Vagina (tissue), 2 donors: ENCODE measurements around the gene RASL11B. TPM values are rescaled to one million over a fixed set of nuclear protein-coding genes. Genes with fewer than 3 reads are reported as not detected.

Experiments
- DNase-seq, 2 donors: peaks; one replicate each; pipeline ENCODE4 v3.0.0-alpha.2; 2017; ENCODE audit errors: extremely low spot score in 2 of 2
- H3K27ac ChIP-seq: fragments of 200-600 bp; sonication (generic); one replicate; pipeline ENCODE4 v1.5.1; 2019
- H3K27me3 ChIP-seq: fragments of 200-600 bp; sonication (generic); one replicate; pipeline ENCODE4 v1.5.1; 2019
- H3K36me3 ChIP-seq, 2 donors: fragments of 200-600 bp; sonication (generic); one replicate each; pipeline ENCODE4 v1.5.1; 2017 to 2019
- H3K4me1 ChIP-seq: fragments of 200-600 bp; sonication (generic); one replicate; pipeline ENCODE4 v1.5.1; 2019
- H3K4me3 ChIP-seq, 2 donors: fragments of 200-600 bp; sonication (generic); 1 replicate in 1 of 2; 2 replicates in 1 of 2; pipeline ENCODE4 v1.5.1; 2016 to 2019
- H3K9me3 ChIP-seq: fragments of 200-600 bp; sonication (generic); one replicate; pipeline ENCODE4 v1.5.1; 2019
- POLR2A ChIP-seq, 2 donors: fragments of 450-650 bp; IDR thresholded peaks; one replicate each; pipeline ENCODE4 v1.6.1; 2017; ENCODE audit warnings: antibody characterized with exemption in 2 of 2, mild to moderate bottlenecking in 2 of 2, moderate library complexity in 2 of 2
- POLR2AphosphoS5 ChIP-seq, 2 donors: sonication (generic); formaldehyde crosslinking; IDR thresholded peaks; one replicate each; pipeline ENCODE4 v1.9.0; 2017; ENCODE audit warnings: antibody characterized with exemption in 2 of 2, mild to moderate bottlenecking in 2 of 2, low read depth in 1 of 2; ENCODE audit not compliant: insufficient read depth in 1 of 2
- intact Hi-C: fragments of 100-400 bp; cut with DNase I; formaldehyde crosslinking; loops from one replicate; pipeline ENCODE4 v1.15.1; 2023
- total RNA-seq: library from RNA; depleted of rRNA; stranded (reverse); fragments of >200 nt; gene quantifications from one replicate; pipeline ENCODE4 v1.2.3, GENCODE V29; 2016
- TF ChIP-seq, protein P1 (sequence below), 3 experiments: fragments of 450-650 bp in 2 of 3; fragments of 200-600 bp in 1 of 3; sonication (generic) in 1 of 3; IDR thresholded peaks; one replicate each; pipeline ENCODE4 v1.5.1; 2017 to 2019; ENCODE audit warnings: antibody characterized with exemption in 3 of 3, mild to moderate bottlenecking in 2 of 3, moderate library complexity in 2 of 3

RASL11B gene
- total RNA-seq, 1 donor from 2014 or later = 9.3 TPM

DNA sequence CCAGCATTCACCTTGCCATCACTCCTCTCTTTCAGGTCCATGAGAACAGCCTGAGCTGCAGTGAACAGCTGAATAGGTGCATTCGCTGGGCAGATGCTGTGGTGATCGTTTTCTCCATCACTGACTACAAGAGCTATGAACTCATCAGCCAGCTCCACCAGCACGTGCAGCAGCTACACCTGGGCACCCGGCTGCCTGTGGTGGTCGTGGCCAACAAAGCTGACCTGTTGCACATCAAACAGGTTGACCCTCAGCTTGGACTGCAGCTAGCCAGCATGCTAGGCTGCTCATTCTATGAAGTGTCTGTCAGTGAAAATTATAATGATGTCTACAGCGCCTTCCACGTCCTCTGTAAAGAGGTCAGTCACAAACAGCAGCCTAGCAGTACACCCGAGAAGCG is 3.2 kb downstream of the RASL11B start:
- Histone ChIP-seq H3K9me3 (no peaks in the 10 kb centered on the region), H3K27ac (no peak overlapping the region), H3K4me1 (peaks cover 52% of the 10 kb centered on the region), H3K36me3 (no peaks in the 10 kb centered on the region), H3K27me3 (no peaks in the 10 kb centered on the region), H3K4me3 (peak overlapping the region in 1 of 2 donors; percentile 3)
- no peak for DNase-seq
- TF ChIP-seq, protein P1, sequence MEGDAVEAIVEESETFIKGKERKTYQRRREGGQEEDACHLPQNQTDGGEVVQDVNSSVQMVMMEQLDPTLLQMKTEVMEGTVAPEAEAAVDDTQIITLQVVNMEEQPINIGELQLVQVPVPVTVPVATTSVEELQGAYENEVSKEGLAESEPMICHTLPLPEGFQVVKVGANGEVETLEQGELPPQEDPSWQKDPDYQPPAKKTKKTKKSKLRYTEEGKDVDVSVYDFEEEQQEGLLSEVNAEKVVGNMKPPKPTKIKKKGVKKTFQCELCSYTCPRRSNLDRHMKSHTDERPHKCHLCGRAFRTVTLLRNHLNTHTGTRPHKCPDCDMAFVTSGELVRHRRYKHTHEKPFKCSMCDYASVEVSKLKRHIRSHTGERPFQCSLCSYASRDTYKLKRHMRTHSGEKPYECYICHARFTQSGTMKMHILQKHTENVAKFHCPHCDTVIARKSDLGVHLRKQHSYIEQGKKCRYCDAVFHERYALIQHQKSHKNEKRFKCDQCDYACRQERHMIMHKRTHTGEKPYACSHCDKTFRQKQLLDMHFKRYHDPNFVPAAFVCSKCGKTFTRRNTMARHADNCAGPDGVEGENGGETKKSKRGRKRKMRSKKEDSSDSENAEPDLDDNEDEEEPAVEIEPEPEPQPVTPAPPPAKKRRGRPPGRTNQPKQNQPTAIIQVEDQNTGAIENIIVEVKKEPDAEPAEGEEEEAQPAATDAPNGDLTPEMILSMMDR (IDR thresholded peaks at IDR 0.05) = no peak
- TF ChIP-seq POLR2A (IDR thresholded peaks at IDR 0.05) (no peak), POLR2AphosphoS5 (IDR thresholded peaks at IDR 0.05; ENCODE audit: insufficient read depth in 1 of 2, low read depth in 1 of 2) (no peak)
- intact Hi-C loops = loop anchor here (5.0 kb wide), 1 partner anchor 208 kb away; the partner anchor contains the start of gene USP46

DNA sequence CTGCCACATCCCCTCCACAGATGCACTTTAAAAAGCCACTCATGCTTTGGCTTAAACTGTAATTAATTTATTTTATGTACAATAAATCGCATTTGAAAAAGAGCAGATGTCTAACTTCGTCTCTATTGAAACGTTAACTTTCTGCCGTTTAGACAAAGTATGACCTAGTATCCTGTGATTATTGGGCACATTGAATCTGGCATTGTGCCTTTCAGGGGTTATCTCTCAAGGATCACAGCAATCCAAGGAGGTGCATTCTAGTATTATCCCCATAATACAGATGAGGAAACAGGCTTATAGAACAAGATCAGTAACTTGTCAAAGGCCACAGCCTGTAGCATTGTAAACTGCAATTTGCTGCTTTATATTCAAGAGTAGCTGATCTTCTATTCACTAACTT is 4.6 kb downstream of the RASL11B start:
- Histone ChIP-seq H3K4me1 (peaks cover 46% of the 10 kb centered on the region), H3K9me3 (no peaks in the 10 kb centered on the region), H3K4me3 (no peak overlapping the region), H3K27me3 (no peaks in the 10 kb centered on the region), H3K36me3 (no peaks in the 10 kb centered on the region), H3K27ac (no peak overlapping the region)
- DNase-seq = no peak
- intact Hi-C loops = loop anchor here (5.0 kb wide), 1 partner anchor 209 kb away; the partner anchor contains the start of gene USP46
- TF ChIP-seq, protein P1 (IDR thresholded peaks at IDR 0.05) = no peak
- TF ChIP-seq POLR2AphosphoS5 (IDR thresholded peaks at IDR 0.05; ENCODE audit: insufficient read depth in 1 of 2, low read depth in 1 of 2) (no peak), POLR2A (IDR thresholded peaks at IDR 0.05) (no peak)

DNA sequence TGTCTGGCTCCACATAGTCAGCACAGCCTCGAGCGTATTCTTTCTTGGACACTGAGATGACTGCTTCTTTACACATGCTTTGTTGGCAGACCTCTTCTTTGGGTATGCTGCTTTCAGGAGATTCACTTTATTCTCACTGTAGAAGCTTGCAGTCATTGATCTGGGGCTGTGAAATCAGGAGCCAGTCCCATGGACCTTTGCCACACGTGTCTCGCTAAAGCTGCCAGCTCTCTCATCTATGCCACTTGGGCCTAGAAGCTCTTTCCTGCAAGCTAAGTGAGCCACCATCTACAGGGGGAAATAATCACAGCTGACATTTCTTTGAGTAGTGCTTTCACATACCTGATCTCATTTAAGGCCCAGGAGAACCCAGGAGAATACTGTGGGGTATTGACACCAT is 5.0 kb downstream of the RASL11B start:
- intact Hi-C loops = loop anchor here (5.0 kb wide), 1 partner anchor 210 kb away; the partner anchor contains the start of gene USP46
- Histone ChIP-seq H3K27ac (no peak overlapping the region), H3K27me3 (no peaks in the 10 kb centered on the region), H3K4me1 (peaks cover 44% of the 10 kb centered on the region), H3K4me3 (no peak overlapping the region), H3K9me3 (no peaks in the 10 kb centered on the region), H3K36me3 (no peaks in the 10 kb centered on the region)
- no peak for TF ChIP-seq POLR2AphosphoS5 (IDR thresholded peaks at IDR 0.05; ENCODE audit: insufficient read depth in 1 of 2, low read depth in 1 of 2)
- TF ChIP-seq POLR2A (IDR thresholded peaks at IDR 0.05) = no peak
- TF ChIP-seq, protein P1 (IDR thresholded peaks at IDR 0.05) = no peak
- no peak for DNase-seq

DNA sequence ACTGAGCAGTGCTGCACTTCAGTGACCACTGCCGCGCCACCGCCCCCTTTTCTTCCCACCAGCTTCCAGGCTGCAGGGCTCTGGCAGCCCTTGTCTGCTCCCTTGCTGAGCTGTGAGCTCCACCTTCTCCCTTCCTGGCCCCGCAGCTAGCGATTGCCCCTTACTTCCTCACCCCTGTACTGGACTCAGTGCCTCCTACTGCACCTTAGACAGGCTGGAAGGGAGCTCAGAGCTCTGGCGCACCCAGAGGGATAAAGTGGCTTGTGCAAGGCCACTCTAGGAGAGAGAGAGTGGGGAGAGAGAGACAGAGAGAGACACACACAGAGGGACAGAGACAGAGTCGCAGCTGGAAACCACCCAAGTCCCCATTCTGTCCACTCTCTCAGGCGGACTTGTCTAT is 6.0 kb downstream of the RASL11B start:
- Histone ChIP-seq H3K4me3 (no peak overlapping the region), H3K27me3 (no peaks in the 10 kb centered on the region), H3K36me3 (no peaks in the 10 kb centered on the region), H3K27ac (peak overlapping the region; percentile 63), H3K9me3 (no peaks in the 10 kb centered on the region), H3K4me1 (peaks cover 38% of the 10 kb centered on the region)
- DNase-seq = no peak
- intact Hi-C loops = loop anchor here (5.0 kb wide), 1 partner anchor 211 kb away; the partner anchor contains the start of gene USP46
- TF ChIP-seq, protein P1 (IDR thresholded peaks at IDR 0.05) = no peak
- TF ChIP-seq POLR2AphosphoS5 (IDR thresholded peaks at IDR 0.05; ENCODE audit: insufficient read depth in 1 of 2, low read depth in 1 of 2) = peak in 1 of 2 donors; percentile 11
- no peak for TF ChIP-seq POLR2A (IDR thresholded peaks at IDR 0.05)

DNA sequence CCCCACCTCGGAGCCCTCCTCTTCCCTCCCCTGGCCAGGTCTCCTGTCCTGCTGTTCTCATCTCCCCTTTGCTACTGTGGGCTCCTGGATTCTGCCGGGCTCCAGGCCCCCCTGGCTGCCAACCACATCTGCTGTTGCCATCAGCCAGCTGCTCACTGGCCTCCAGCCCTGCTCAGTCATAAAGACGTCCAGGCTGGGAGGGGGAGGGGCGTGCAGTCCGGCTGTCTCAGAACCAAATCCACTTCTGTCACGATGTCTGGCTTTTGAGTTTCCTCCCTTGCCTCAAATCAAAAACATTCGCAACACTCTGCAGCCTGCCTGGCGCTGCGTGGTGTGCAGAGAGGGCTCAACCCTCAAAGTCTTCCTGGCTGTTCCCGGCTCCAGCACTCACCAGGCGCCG is 7.1 kb downstream of the RASL11B start:
- H3K4me1 ChIP-seq = peaks cover 34% of the 10 kb centered on the region
- intact Hi-C loops = loop anchor here (5.0 kb wide), 1 partner anchor 212 kb away; the partner anchor contains the start of gene USP46
- no peaks in the 10 kb centered on the region for H3K9me3 ChIP-seq
- no peak for DNase-seq
- peak overlapping the region; percentile 63 for H3K27ac ChIP-seq
- peak overlapping the region in 1 of 2 donors; percentile 17 for H3K4me3 ChIP-seq
- no peaks in the 10 kb centered on the region for H3K27me3 ChIP-seq
- H3K36me3 ChIP-seq = no peaks in the 10 kb centered on the region
- TF ChIP-seq POLR2A (IDR thresholded peaks at IDR 0.05) (no peak), POLR2AphosphoS5 (IDR thresholded peaks at IDR 0.05; ENCODE audit: insufficient read depth in 1 of 2, low read depth in 1 of 2) (peak in 1 of 2 donors; percentile 62)
- TF ChIP-seq, protein P1 (IDR thresholded peaks at IDR 0.05) = no peak
